PC-3 (cell line): ENCODE results near the gene CHCHD10.

Source experiments
- CTCF ChIP-seq: fragments of 300-600 bp; sonication (generic); conservative IDR thresholded peaks from 2 replicates; pipeline ENCODE4 v1.5.1; 2017; ENCODE audit warnings: antibody characterized with exemption, low read depth, mild to moderate bottlenecking, low read length
- EZH2 ChIP-seq: fragments of 300-600 bp; sonication (generic); IDR thresholded peaks from one replicate; pipeline ENCODE4 v1.6.1; 2017; ENCODE audit warnings: antibody characterized with exemption, mild to moderate bottlenecking, low read length; ENCODE audit not compliant: unreplicated experiment
- EZH2phosphoT487 ChIP-seq: fragments of 300-600 bp; sonication (generic); IDR thresholded peaks from 2 replicates; pipeline ENCODE4 v1.6.1; 2018; ENCODE audit warnings: mild to moderate bottlenecking, antibody characterized with exemption, low read length, borderline replicate concordance

- TF ChIP-seq EZH2 (no peak), CTCF (no peak), EZH2phosphoT487 (no peak)
Measured at GRCh38 chr22:23812378-23812777, 44.6 kb upstream of the CHCHD10 start.
